ENCODE data around the gene C12orf42.

Gene C12orf42

DNA sequence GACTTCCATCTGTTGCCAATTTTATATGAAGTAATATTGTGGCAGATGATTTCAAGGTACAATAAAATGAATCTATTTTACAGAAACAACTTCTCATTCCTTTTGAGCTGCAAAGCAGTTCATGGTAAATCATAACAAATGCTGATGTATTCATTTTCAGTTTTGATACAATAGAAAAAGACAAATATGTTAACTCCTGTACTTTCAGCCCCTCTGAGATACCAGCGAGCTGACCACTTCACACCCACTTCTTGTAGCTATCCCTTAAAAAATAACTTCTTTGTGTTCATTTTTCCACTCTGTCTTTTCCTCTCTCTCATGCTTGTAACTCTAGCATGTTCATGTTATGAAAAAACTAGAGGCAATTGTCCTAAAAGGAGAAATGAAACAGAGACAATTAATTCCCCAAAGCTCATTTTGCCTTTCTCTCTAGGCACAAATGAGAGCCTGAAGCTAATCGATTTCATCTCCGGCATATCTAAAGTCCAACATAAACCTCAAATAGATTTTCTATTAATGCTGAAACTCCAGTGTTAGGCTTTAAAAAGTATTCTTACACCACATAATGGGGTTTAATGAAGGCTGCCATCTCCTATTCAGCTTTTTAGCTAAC is 182.9 kb downstream of the C12orf42 start:
- Histone ChIP-seq H2AFZ (ENCODE audit: low read length) (no peak overlapping the region), H3K27ac (ENCODE audit: low read depth, low read length, poor library complexity, severe bottlenecking) (no peak overlapping the region), H3K9me2 (ENCODE audit: low read depth, low read length) (no peaks in the 10 kb centered on the region), H3K36me3 (ENCODE audit: insufficient read depth, low read length) (no peaks in the 10 kb centered on the region), H3K4me2 (ENCODE audit: low read length) (no peak overlapping the region), H3K27me3 (ENCODE audit: insufficient read depth, low read length) (no peaks in the 10 kb centered on the region), H3K4me1 (ENCODE audit: insufficient read depth, low read length, severe bottlenecking) (no peaks in the 10 kb centered on the region), H3K79me2 (ENCODE audit: insufficient read depth, low read length) (no peaks in the 10 kb centered on the region), H3K4me3 (ENCODE audit: low read depth, low read length, poor library complexity, severe bottlenecking) (no peak overlapping the region), H3F3A (ENCODE audit: insufficient read depth, low read length) (no peaks in the 10 kb centered on the region), H4K20me1 (ENCODE audit: insufficient read depth, low read length) (no peaks in the 10 kb centered on the region), H3K9me3 (ENCODE audit: low read length) (no peaks in the 10 kb centered on the region), H3K9ac (ENCODE audit: low read length) (no peak overlapping the region)
- TF ChIP-seq, protein P1, sequence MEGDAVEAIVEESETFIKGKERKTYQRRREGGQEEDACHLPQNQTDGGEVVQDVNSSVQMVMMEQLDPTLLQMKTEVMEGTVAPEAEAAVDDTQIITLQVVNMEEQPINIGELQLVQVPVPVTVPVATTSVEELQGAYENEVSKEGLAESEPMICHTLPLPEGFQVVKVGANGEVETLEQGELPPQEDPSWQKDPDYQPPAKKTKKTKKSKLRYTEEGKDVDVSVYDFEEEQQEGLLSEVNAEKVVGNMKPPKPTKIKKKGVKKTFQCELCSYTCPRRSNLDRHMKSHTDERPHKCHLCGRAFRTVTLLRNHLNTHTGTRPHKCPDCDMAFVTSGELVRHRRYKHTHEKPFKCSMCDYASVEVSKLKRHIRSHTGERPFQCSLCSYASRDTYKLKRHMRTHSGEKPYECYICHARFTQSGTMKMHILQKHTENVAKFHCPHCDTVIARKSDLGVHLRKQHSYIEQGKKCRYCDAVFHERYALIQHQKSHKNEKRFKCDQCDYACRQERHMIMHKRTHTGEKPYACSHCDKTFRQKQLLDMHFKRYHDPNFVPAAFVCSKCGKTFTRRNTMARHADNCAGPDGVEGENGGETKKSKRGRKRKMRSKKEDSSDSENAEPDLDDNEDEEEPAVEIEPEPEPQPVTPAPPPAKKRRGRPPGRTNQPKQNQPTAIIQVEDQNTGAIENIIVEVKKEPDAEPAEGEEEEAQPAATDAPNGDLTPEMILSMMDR (IDR thresholded peaks at IDR 0.05; ENCODE audit: low read length) = no peak
- no peak for TF ChIP-seq EZH2 (IDR thresholded peaks at IDR 0.05; ENCODE audit: borderline replicate concordance, low read length)

DNA sequence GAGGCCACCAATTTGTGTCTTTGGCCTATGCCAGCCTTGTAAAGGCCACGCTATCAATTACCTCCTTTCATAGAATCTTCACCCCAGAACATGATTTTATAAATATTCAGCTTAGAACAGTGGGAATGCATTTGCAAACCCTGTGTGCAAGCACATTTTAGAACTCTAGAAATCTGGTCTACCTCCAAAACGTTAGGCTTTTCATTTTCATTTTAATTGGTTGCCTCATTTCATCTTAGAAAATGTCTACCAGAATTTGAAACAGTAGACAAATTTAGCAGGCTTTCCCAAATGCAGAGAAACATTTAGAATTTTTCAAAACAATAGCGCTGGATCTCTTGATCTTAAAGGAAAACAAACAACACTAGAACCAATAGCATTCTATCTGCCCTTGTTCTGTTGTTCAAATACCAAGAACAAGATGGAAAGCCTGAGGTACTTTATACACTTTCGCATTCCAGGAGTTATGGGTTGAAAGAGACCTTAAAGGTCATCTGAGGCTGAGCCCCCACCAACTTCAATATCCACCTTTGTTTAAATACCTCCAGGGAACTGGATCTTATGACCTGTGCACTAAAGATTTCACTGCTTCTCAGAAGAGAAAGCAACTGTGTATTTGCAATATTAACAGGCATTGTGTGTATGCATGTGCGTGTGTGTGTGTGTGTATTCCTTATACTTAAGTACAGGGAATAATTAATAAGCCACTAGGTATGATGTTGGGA is 185.1 kb downstream of the C12orf42 start:
- H3K9me3 ChIP-seq (ENCODE audit: low read length) = no peaks in the 10 kb centered on the region
- H3K9me2 ChIP-seq (ENCODE audit: low read depth, low read length) = no peaks in the 10 kb centered on the region
- no peak overlapping the region for H2AFZ ChIP-seq (ENCODE audit: low read length)
- no peak overlapping the region for H3K4me2 ChIP-seq (ENCODE audit: low read length)
- no peaks in the 10 kb centered on the region for H3K79me2 ChIP-seq (ENCODE audit: insufficient read depth, low read length)
- no peaks in the 10 kb centered on the region for H3F3A ChIP-seq (ENCODE audit: insufficient read depth, low read length)
- no peak overlapping the region for H3K27ac ChIP-seq (ENCODE audit: low read depth, low read length, poor library complexity, severe bottlenecking)
- no peaks in the 10 kb centered on the region for H4K20me1 ChIP-seq (ENCODE audit: insufficient read depth, low read length)
- no peaks in the 10 kb centered on the region for H3K4me1 ChIP-seq (ENCODE audit: insufficient read depth, low read length, severe bottlenecking)
- H3K4me3 ChIP-seq (ENCODE audit: low read depth, low read length, poor library complexity, severe bottlenecking) = no peak overlapping the region
- no peaks in the 10 kb centered on the region for H3K27me3 ChIP-seq (ENCODE audit: insufficient read depth, low read length)
- TF ChIP-seq, protein P1 (IDR thresholded peaks at IDR 0.05; ENCODE audit: low read length) = no peak
- no peak for TF ChIP-seq EZH2 (IDR thresholded peaks at IDR 0.05; ENCODE audit: borderline replicate concordance, low read length)
- no peaks in the 10 kb centered on the region for H3K36me3 ChIP-seq (ENCODE audit: insufficient read depth, low read length)
- H3K9ac ChIP-seq (ENCODE audit: low read length) = no peak overlapping the region

DNA sequence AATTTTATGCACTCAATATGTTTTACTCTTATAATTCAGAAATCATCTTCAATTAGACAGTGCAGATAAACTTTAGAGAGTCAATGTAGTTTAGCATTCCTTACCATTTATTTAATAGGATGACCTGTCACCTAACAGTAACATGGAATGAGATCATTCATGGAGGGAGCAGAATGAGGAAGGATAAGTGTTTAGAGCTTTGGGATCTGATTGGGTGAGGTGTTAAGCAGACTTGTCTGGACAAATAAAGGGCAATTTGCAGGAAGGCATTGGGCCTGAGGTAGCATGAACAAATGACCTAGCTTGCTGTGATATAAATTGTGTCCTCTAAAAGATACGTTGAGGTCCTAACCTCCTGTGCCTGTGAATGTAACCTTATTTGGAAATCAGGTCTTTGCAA is 187.4 kb downstream of the C12orf42 start:
- no peak overlapping the region for H2AFZ ChIP-seq (ENCODE audit: low read length)
- no peak for TF ChIP-seq EZH2 (IDR thresholded peaks at IDR 0.05; ENCODE audit: borderline replicate concordance, low read length)
- TF ChIP-seq, protein P1 (IDR thresholded peaks at IDR 0.05; ENCODE audit: low read length) = no peak

More for the DNA sequence above, 187.4 kb downstream of the C12orf42 start:
- Histone ChIP-seq H3K4me1 (ENCODE audit: insufficient read depth, low read length, severe bottlenecking) (no peaks in the 10 kb centered on the region), H3K79me2 (ENCODE audit: insufficient read depth, low read length) (no peaks in the 10 kb centered on the region), H4K20me1 (ENCODE audit: insufficient read depth, low read length) (no peaks in the 10 kb centered on the region), H3K4me3 (ENCODE audit: low read depth, low read length, poor library complexity, severe bottlenecking) (no peak overlapping the region), H3K27ac (ENCODE audit: low read depth, low read length, poor library complexity, severe bottlenecking) (no peak overlapping the region), H3K9me3 (ENCODE audit: low read length) (no peaks in the 10 kb centered on the region), H3K27me3 (ENCODE audit: insufficient read depth, low read length) (no peaks in the 10 kb centered on the region), H3F3A (ENCODE audit: insufficient read depth, low read length) (no peaks in the 10 kb centered on the region), H3K4me2 (ENCODE audit: low read length) (no peak overlapping the region), H3K36me3 (ENCODE audit: insufficient read depth, low read length) (no peaks in the 10 kb centered on the region), H3K9me2 (ENCODE audit: low read depth, low read length) (no peaks in the 10 kb centered on the region), H3K9ac (ENCODE audit: low read length) (no peak overlapping the region)
